Memory B cell (primary cell): ENCODE data around the gene NFIX.

Source experiments
- ATAC-seq: fragments of 150-1000 bp; cut with Tn5 transposase; 2 replicates; pipeline ENCODE4 v1.10.0; 2021; ENCODE audit warnings: low read depth, mild to moderate bottlenecking, moderate library complexity
- DNase-seq, 2 donors: peaks; one replicate each; pipeline ENCODE4 v3.0.0; 2022; ENCODE audit warnings: low spot score in 2 of 2
- H3K27ac Mint-ChIP-seq: one replicate; pipeline ENCODE4 v1.8.0; 2022; ENCODE audit warnings: mild to moderate bottlenecking, moderate library complexity, mixed read lengths
- H3K27me3 Mint-ChIP-seq: one replicate; pipeline ENCODE4 v1.8.0; 2022; ENCODE audit warnings: mixed read lengths
- H3K36me3 Mint-ChIP-seq: one replicate; pipeline ENCODE4 v1.8.0; 2022; ENCODE audit warnings: mild to moderate bottlenecking, mixed read lengths
- H3K4me1 Mint-ChIP-seq: one replicate; pipeline ENCODE4 v1.8.0; 2022; ENCODE audit warnings: mixed read lengths
- H3K4me3 Mint-ChIP-seq: one replicate; pipeline ENCODE4 v1.8.0; 2022; ENCODE audit warnings: mild to moderate bottlenecking, moderate library complexity, mixed read lengths
- H3K9me3 Mint-ChIP-seq: one replicate; pipeline ENCODE4 v1.8.0; 2022; ENCODE audit warnings: mixed read lengths

Gene NFIX

DNA sequence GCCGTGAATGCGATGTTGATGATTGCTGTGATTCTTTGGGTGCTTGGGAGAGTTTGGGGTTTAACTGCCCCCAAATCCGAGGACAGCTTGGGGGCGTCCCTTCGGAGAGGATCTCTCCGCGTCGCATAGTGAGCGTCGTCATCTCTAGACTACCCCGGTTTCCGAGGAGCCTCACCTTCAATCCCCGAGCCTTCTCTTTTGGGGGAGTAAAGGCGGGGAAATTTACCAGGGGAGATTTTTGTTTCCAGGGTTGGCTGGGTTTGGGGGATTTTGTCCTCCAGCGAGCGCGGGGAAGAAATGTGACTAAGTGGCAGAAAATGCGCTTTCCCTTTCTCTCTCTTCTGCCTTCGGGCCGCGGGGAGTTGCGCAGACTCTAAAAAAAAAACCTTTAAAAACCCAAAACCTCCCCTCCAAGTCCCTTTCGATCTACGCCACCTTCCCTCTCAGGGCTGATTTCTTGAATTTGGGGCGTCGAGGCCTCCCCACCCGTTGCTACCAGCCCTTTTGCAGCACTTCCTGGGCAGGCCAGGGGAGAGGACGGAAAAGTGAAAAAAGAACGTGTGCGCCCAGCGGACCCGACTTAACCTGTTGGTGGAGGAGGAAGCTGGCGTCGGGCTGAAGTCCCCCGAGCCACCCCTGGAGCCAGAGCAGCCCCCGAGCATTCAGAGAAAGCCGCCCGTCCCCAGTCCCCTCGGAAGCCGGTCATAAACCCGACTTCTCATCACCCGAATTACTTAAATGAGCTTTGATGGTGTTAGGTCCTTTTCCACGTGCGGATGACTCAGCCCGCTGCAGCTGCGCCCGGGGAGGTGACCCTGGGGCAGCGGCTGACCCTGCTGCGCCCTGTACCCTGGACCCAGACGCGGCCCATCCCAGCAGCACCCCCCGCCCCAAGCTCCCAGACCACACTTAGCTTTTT, 17.7 kb downstream of the NFIX start:
- Mint-ChIP-seq H3K27me3 (peaks cover 55% of the 10 kb centered on the region), H3K4me1 (peaks cover 14% of the 10 kb centered on the region), H3K4me3 (peak overlapping the region; percentile 85), H3K27ac (peak overlapping the region; percentile 83), H3K9me3 (no peaks in the 10 kb centered on the region), H3K36me3 (no peaks in the 10 kb centered on the region)
- peak; percentile 45 for ATAC-seq
- peak in 1 of 2 donors; percentile 28 for DNase-seq

DNA sequence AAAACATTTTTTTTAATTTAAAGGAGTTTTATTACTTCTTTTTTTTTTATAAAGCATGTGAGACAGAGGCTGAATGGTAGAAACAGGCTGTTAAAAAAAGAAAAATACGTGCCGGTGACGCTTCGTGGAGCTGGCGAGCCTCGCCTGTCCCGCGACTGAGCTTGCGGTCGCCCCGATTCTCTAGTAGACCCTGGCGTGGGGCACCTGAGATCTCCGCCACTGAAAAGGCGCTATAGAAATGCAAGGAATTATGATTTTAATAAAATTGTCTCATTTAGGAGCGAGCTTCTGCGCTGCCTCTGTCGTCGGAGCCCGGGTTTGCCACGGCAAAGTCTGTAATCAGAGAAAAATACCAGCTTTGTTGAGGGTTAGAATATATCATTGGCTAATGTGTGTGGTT, 18.4 kb downstream of the NFIX start:
- peak overlapping the region; percentile 64 for H3K4me3 Mint-ChIP-seq
- DNase-seq, result no peak
- H3K36me3 Mint-ChIP-seq, result no peaks in the 10 kb centered on the region
- peak; percentile 20 for ATAC-seq
- no peak overlapping the region for H3K27ac Mint-ChIP-seq
- H3K27me3 Mint-ChIP-seq, result peaks cover 53% of the 10 kb centered on the region
- H3K4me1 Mint-ChIP-seq, result peaks cover 14% of the 10 kb centered on the region
- no peaks in the 10 kb centered on the region for H3K9me3 Mint-ChIP-seq

DNA sequence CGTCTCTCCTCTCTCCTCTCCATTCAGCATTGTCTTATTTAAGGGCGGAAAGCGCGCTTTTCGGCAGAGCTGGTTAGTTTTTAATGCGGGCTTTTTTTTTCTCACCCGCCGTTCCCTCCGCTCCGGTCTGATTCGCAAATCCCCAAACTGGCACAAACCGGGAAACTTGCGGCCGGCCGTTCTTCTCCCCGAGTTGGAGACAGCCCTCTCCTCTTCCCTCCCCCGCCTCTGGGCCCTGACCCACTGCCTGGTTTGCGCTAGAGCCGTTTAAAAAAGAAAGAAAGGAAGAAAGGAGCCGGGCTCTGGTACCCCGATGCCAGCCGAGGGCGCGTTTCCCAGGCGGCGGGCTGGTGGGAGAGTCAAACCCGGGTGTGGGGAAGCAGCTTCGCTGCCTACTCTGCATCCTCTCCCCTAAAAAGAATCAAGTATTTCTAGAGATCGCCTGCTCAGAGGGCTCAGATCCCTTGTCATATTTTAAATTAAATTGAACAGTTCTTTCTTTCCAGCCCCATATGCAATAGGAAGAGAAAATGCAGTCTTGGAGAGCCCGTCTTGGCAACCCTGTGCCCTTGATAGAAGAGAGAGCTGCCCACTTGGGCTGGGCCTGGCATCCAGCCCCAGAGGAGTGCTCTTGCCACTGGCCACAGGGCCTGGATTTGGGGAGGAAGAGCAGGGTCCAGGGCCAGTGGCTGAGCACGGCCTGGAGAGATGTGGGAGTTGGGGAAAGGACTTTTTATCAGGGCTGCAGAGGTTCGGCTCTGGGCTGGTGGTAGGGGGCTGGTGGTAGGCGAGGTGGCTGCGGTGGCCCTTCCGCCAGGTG, 19.0 kb downstream of the NFIX start:
- Mint-ChIP-seq H3K9me3 (no peaks in the 10 kb centered on the region), H3K4me3 (peak overlapping the region; percentile 64), H3K36me3 (no peaks in the 10 kb centered on the region), H3K4me1 (peaks cover 14% of the 10 kb centered on the region), H3K27ac (no peak overlapping the region), H3K27me3 (peaks cover 48% of the 10 kb centered on the region)
- DNase-seq, result no peak
- ATAC-seq, result peak; percentile 14

DNA sequence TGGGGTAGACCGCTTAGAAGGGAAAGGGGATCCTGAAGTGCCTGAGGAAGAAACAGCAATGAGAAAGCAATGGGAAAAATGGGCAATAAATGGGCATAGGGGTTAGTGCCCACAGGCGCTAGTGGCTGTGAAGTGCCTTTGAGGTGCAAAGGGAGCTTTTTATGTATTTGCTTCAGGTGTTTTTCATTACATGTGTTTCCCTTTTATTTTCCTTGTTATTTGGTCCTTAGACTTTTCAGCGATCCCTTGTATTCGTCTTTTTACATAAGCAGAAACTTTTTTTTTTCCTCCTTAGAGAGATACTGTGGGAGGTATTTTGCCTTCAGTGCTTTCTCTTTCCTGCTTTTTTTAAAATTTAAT, 19.6 kb downstream of the NFIX start:
- Mint-ChIP-seq H3K27me3 (peaks cover 46% of the 10 kb centered on the region), H3K4me1 (peaks cover 14% of the 10 kb centered on the region), H3K36me3 (no peaks in the 10 kb centered on the region), H3K9me3 (no peaks in the 10 kb centered on the region), H3K4me3 (no peak overlapping the region), H3K27ac (no peak overlapping the region)
- DNase-seq (no peak), ATAC-seq (no peak)

DNA sequence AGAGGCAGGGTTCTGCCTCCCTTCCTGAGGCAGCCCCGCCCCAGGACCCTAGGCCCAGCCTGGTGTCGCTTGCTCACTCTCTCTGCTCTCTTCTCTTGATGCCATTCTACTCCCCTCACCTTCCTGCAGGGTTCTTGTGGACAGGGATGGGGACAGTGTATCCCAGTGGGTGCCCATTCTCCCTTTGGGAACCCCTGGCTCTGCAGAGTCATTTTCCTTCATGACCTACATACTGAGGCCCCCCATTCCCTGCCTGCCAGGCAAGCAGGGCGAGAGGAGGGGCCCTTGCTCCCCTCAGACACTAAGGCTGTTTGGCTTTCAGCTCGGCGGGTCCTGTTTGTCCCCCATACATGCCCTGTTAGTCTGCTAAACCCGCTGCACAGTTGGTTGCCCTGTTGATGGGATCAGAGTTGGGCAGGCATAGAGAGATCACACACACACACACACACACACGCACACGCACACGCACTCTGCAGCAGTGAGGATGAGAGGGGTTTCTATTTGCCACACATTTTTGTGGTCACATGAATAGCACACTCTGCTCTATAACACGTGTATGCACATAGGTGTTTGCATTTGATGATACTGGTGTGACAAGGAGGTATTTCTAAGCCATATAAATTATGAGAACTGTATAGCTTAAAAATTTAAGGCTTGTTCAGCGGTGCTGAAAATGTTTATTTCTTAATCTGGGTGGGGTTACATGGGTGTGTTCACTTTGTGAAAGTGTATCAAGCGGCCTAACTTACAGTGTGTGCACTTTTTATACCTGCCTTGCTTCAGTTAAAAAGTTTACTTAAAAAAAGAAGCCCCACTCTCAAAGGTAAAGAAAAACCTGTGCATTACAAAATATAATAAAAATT, 20.3 kb downstream of the NFIX start:
- H3K4me1 Mint-ChIP-seq, result peaks cover 14% of the 10 kb centered on the region
- H3K9me3 Mint-ChIP-seq, result no peaks in the 10 kb centered on the region
- peak overlapping the region; percentile 13 for H3K27ac Mint-ChIP-seq
- DNase-seq, result no peak
- no peaks in the 10 kb centered on the region for H3K36me3 Mint-ChIP-seq
- H3K27me3 Mint-ChIP-seq, result peaks cover 44% of the 10 kb centered on the region
- ATAC-seq, result no peak
- H3K4me3 Mint-ChIP-seq, result no peak overlapping the region

DNA sequence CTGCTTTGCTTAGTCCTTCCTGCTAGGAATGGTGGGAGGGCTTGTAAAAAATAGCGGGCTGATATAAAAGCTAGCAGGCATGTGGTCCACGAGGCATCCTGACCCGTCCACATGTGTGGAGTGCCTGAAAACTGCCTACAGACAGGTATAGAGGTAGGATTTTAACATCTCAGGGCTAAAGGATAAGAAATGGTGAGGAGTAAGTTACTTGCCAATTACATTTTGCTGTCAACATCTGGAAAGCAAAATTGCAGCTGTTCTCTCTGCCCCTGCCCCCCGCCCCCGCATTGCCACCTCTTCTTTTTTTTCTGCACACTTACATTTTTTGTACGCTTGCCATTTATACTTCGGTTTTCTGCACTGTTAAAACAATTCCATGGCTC, 21.0 kb downstream of the NFIX start:
- Mint-ChIP-seq H3K27ac (no peak overlapping the region), H3K4me1 (peaks cover 14% of the 10 kb centered on the region), H3K9me3 (no peaks in the 10 kb centered on the region), H3K27me3 (peaks cover 43% of the 10 kb centered on the region), H3K36me3 (no peaks in the 10 kb centered on the region), H3K4me3 (no peak overlapping the region)
- ATAC-seq, result no peak
- no peak for DNase-seq

DNA sequence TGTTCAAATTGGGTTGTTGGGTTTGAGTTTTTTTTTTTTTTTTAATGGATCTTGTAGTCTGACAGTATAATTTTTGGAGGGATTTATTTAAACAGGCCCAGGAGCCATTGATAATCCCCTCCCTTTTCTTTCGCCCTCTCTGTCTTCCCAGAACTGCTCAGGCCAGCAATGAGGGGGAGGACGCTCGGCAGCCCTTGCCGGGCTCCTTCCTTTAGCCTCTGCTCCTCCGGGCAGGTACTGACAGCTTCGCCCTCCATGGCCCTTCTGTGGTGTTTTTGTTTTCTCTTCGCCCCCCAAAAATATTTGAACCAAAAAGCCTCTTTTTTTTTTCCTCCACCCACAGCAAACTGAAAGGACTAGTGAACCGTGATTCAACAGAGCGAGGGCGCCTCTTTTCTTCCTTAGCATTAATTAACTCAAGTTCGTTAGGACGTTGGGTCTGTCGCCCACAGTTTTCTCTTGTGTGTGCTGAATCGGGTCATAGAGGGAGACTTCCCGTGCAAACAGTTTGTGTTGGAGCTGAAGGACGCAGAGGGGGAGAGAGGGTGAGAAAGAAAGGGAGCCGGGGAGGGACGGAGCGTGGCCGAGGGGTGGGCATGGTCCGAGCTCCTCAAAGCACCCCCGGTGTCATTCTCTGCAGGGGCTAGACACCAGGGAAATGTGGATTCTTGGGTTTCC, 21.5 kb downstream of the NFIX start:
- peaks cover 14% of the 10 kb centered on the region for H3K4me1 Mint-ChIP-seq
- DNase-seq (no peak), ATAC-seq (no peak)
- peaks cover 38% of the 10 kb centered on the region for H3K27me3 Mint-ChIP-seq
- no peaks in the 10 kb centered on the region for H3K9me3 Mint-ChIP-seq
- no peaks in the 10 kb centered on the region for H3K36me3 Mint-ChIP-seq
- no peak overlapping the region for H3K27ac Mint-ChIP-seq
- H3K4me3 Mint-ChIP-seq, result no peak overlapping the region

DNA sequence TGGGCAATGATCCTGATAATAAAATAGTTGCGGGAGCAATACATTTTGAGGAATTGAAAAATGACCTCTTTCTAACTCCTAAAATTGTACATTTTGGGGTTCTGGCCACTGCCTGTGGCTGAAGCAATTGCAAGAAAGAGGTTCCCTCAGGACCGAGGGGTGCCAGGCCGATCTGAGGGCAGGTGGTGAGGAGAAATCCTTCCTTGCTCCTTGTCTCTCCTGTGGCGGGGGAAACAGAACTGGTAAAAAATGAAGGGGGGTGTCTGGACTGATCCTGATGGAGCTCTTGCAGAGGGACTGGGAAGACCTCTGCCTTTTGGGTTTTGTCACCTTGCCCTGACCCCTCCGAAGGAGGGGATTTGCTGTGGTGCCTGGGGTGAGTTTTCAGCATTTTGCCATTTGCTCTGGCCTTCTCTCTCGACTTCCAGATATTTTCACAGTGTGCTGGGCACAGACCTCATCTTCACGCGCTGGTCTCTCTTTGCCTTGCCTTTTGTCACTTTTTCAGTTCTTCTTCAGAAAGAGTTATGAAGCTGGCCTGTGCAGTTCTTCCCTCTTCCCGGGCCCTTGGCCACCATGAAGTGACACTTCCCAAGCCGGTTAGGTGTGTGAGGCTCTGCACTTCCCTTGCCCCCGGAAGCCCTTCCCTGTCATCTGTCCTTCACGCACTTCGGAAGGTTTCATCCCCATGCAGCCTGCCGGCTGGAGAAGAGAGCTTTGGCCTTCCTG, 22.2 kb downstream of the NFIX start:
- Mint-ChIP-seq H3K4me3 (no peak overlapping the region), H3K4me1 (peaks cover 14% of the 10 kb centered on the region), H3K27me3 (peaks cover 38% of the 10 kb centered on the region), H3K36me3 (no peaks in the 10 kb centered on the region), H3K27ac (no peak overlapping the region), H3K9me3 (no peaks in the 10 kb centered on the region)
- DNase-seq (no peak), ATAC-seq (no peak)

DNA sequence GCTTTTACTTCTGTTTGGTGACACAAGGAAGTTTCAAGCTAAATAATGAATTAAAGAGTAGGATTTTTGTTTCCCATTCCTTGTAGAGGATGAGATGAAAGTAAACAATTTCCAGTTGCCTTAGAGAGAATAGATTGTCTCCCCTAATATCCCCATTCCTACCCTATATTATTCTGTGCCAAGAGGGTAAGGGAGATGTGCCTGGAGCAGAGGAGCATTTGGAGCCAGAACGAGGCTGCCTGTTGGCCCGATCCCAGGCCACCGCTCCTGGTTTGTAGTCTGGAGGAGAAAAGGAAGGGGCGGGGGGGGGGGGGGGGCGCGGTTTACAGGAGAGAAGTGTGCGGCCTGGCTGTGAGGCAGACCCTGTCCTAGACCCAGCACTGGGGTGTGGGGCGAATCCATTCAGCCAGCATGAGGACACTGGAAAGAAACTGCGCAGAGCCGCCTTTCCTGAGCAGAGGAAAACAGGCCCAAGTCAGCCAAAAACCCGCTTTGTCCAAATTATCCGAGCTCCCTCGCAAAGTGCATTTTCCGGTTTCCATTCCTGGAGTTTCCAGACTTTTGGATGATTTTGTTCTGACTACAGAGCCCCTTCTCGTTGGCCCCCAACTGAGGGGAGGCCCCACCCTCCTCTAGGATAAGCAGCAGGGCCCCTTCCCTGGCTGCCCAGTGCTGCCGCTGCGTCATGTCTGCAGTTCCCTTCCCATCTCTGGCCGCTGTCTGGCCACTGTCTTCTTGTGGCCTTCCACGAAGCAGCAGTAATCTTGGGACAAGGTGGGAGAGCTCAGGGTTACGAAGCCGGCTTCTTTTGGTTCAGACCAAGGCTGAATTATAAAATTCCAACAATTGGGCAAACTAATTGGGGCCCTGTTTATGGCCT, 23.0 kb downstream of the NFIX start:
- ATAC-seq, result no peak
- peaks cover 33% of the 10 kb centered on the region for H3K27me3 Mint-ChIP-seq
- H3K27ac Mint-ChIP-seq, result no peak overlapping the region
- H3K36me3 Mint-ChIP-seq, result no peaks in the 10 kb centered on the region
- no peak overlapping the region for H3K4me3 Mint-ChIP-seq
- no peaks in the 10 kb centered on the region for H3K9me3 Mint-ChIP-seq
- peaks cover 13% of the 10 kb centered on the region for H3K4me1 Mint-ChIP-seq
- no peak for DNase-seq

DNA sequence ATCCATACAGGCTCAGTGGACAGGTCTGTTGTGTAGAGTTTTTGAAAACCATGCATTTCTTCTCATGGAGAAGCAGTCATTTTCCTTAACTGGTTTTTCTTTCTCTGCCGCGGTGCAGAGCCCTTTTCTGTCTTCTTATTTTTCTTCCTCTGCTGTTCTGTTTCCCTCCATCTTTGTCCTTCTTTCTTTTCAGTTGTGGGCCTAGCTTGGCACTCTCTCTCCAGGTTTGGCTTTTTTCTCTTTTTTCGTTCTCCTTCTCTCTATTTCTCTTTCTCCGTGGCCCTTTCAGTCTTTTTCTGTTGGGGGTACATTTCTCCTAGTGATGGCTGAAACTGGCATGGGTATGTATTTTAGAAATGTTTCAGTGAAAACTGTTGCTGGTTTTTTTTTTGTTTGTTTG, 24.1 kb downstream of the NFIX start:
- DNase-seq, result no peak
- no peak for ATAC-seq
- Mint-ChIP-seq H3K27ac (no peak overlapping the region), H3K4me1 (peaks cover 16% of the 10 kb centered on the region), H3K36me3 (no peaks in the 10 kb centered on the region), H3K4me3 (no peak overlapping the region), H3K9me3 (no peaks in the 10 kb centered on the region), H3K27me3 (peaks cover 32% of the 10 kb centered on the region)

DNA sequence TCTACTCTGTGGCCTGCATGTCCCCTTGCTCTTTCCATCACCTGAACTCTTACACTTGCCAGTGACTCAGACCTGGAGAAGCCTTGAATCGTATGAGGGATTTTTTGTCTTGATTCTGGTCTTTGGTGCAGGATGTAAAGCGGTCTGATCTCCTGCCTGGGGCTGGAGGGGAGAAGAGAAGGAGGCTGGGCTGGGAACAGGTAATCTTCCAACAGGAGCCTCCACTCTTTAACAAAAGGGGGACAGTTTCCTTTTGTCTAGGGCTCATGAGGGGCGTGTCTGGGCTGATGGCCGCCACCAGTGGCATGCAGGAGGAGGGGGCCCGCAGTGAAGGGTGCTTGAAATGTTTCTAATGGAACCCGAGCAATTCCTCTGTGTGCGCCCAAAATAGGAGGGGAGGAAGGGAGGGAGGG, 24.7 kb downstream of the NFIX start:
- Mint-ChIP-seq H3K27ac (no peak overlapping the region), H3K4me1 (peaks cover 19% of the 10 kb centered on the region), H3K4me3 (no peak overlapping the region), H3K27me3 (peaks cover 32% of the 10 kb centered on the region), H3K36me3 (peaks cover 1% of the 10 kb centered on the region), H3K9me3 (no peaks in the 10 kb centered on the region)
- no peak for DNase-seq
- no peak for ATAC-seq

DNA sequence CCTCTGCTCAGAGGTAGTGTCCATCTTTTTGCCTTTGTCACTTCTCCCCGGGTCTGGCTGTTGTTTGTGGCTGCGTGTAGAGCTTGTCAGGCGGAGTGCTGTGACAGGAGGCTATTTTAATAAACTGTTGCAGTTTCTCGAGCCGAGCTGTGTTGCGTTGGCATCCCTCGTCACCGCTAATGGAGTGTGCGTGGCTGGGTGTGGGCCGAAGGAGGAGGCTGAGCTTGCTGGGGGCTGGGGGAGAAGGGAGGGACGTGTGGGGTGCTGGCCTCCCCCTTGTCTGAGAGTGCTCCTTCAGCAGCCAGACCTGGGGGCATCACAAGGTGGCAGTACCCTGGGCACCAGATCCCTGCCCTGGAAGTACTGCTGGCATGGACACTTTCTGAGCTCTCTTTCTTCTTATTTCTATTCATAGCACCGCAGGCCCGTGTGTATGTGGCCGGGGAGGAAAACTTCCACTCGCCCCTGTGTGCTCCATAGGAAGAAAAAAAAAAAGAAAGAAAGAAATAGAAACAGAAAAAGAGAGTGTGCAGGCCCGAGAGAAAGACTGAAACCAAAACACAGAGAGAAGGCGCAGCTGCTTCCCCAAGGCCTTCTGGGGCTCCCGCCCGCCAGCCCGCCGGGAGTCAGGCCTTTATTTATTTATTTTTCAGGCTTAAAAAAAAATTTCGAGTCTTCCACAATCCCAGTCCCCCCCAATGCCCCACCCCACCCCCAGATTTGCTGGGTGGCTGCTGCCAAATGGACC, 27.0 kb downstream of the NFIX start:
- DNase-seq (no peak), ATAC-seq (no peak)
- Mint-ChIP-seq H3K36me3 (peaks cover 1% of the 10 kb centered on the region), H3K27me3 (peaks cover 31% of the 10 kb centered on the region), H3K4me1 (peaks cover 15% of the 10 kb centered on the region), H3K4me3 (peak overlapping the region; percentile 35), H3K9me3 (no peaks in the 10 kb centered on the region), H3K27ac (no peak overlapping the region)
